Stimulated activated CD8-positive, alpha-beta memory T cell treated with anti-CD3 and anti-CD28 coated beads, Interleukin-12 subunit alpha, Interleukin-12 subunit beta, amount 100 ng/mL, for 1 hour (primary cell): ENCODE measurements around the gene PIN4.
A peak's percentile ranks its signal among the peaks of the same experiment; 100 is the strongest.
"Not testable (repeated sequence)": the region's sequence is repeated elsewhere in the genome, so short reads cannot be mapped to it uniquely, and the experiment has no call there.

Experiments used
- DNase-seq: peaks from one replicate; pipeline ENCODE4 v3.0.0-alpha.2; 2020; ENCODE audit warnings: low read depth

PIN4 gene

GRCh38 chrX:72202792-72203401, 21.3 kb downstream of the PIN4 start:
- DNase-seq = no peak

GRCh38 chrX:72203421-72203820, 21.9 kb downstream of the PIN4 start:
- DNase-seq = no peak

GRCh38 chrX:72205706-72206105, 24.1 kb downstream of the PIN4 start:
- DNase-seq = no peak

- DNase-seq = no peak
Measured at GRCh38 chrX:72207366-72207765, 25.8 kb downstream of the PIN4 start.

- DNase-seq = no peak
Measured at GRCh38 chrX:72208126-72208800, 26.7 kb downstream of the PIN4 start.

- no peak for DNase-seq
Measured at GRCh38 chrX:72216973-72217372, 35.4 kb downstream of the PIN4 start.

- DNase-seq = not testable (repeated sequence)
Measured at GRCh38 chrX:72220375-72220774, 38.8 kb downstream of the PIN4 start.

- DNase-seq = no peak
Measured at GRCh38 chrX:72230290-72230689, 48.7 kb downstream of the PIN4 start.

- no peak for DNase-seq
Measured at GRCh38 chrX:72236841-72237240, 55.3 kb downstream of the PIN4 start.

- DNase-seq = no peak
Measured at GRCh38 chrX:72238183-72238582, 56.6 kb downstream of the PIN4 start.

GRCh38 chrX:72238721-72239475, 57.3 kb downstream of the PIN4 start, which contains the start of gene ERCC6L:
ERCC6L (minus strand) TSS chrX:72239027; CDS start chrX:72238911, 116 bp downstream.
- DNase-seq = peak; percentile 61

- DNase-seq = no peak
Measured at GRCh38 chrX:72240976-72241375, 59.4 kb downstream of the PIN4 start.

- no peak for DNase-seq
Measured at GRCh38 chrX:72243472-72243871, 61.9 kb downstream of the PIN4 start.

- DNase-seq = peak; percentile 10
Measured at GRCh38 chrX:72245461-72246089, 64.0 kb downstream of the PIN4 start.

- DNase-seq = no peak
Measured at GRCh38 chrX:72247206-72247942, 65.8 kb downstream of the PIN4 start.
